IMR-90 (cell line): ENCODE measurements around the gene GTPBP3. TPM values are rescaled to one million over a fixed set of nuclear protein-coding genes. Genes with fewer than 3 reads are reported as not detected.

ENCODE experiments used
- ATAC-seq: fragments of 200-7000 bp; cut with Tn5 transposase; 2 replicates; pipeline ENCODE4 v1.9.1; 2020; ENCODE audit warnings: low read depth, mild to moderate bottlenecking, moderate library complexity
- BruUV-seq: library from RNA; stranded (reverse); fragments of 400-500 nt; replicated peaks from 2 replicates; lab custom pipeline; 2021; lab: Mats Ljungman, UMichigan
- CTCF ChIA-PET: fragments of 300-600 bp; formaldehyde crosslinking; extraction: SDS; loops from one replicate; lab custom pipeline; 2021; ENCODE audit warnings: antibody characterized with exemption; lab: Yijun Ruan, JAX
- POLR2A ChIA-PET: fragments of 300-600 bp; sonication (Branson Sonifier 250); formaldehyde crosslinking; loops from one replicate; lab custom pipeline; 2022; ENCODE audit warnings: antibody characterized with exemption; ENCODE audit not compliant: unreplicated experiment; lab: Charles Lee
- DNase-seq: peaks from one replicate; pipeline ENCODE4 v3.0.0; 2013
- H2AFZ ChIP-seq: replicated peaks from 2 replicates; pipeline ENCODE3; 2013; ENCODE audit warnings: low read length, mild to moderate bottlenecking; ENCODE audit not compliant: poor library complexity
- H2AK5ac ChIP-seq: 2 replicates; pipeline ENCODE4 v1.6.1; 2013; ENCODE audit warnings: low read depth, low read length, inconsistent platforms
- H2AK9ac ChIP-seq: replicated peaks from 2 replicates; pipeline ENCODE3; 2013; ENCODE audit warnings: mild to moderate bottlenecking, low read depth, low read length, moderate library complexity; ENCODE audit not compliant: poor library complexity
- H2BK120ac ChIP-seq: 2 replicates; pipeline ENCODE4 v1.6.1; 2013; ENCODE audit warnings: low read depth, low read length, inconsistent platforms
- H2BK15ac ChIP-seq: 3 replicates; pipeline ENCODE4 v1.6.1; 2013; ENCODE audit warnings: low read depth, low read length, inconsistent platforms
- H2BK20ac ChIP-seq: 2 replicates; pipeline ENCODE4 v1.6.1; 2013; ENCODE audit warnings: low read depth, mild to moderate bottlenecking, inconsistent platforms, low read length, moderate library complexity
- H2BK5ac ChIP-seq: 2 replicates; pipeline ENCODE4 v1.6.1; 2013; ENCODE audit warnings: mild to moderate bottlenecking, low read depth, low read length, inconsistent platforms; ENCODE audit not compliant: poor library complexity, severe bottlenecking
- H3K14ac ChIP-seq: replicated peaks from 2 replicates; pipeline ENCODE4 v1.6.1; 2013; ENCODE audit warnings: low read depth, low read length, inconsistent platforms
- H3K18ac ChIP-seq: 2 replicates; pipeline ENCODE4 v1.6.1; 2013; ENCODE audit warnings: low read depth, low read length, control low read depth
- H3K23ac ChIP-seq: 2 replicates; pipeline ENCODE4 v1.6.1; 2013; ENCODE audit warnings: low read depth, low read length, inconsistent platforms
- H3K27ac ChIP-seq: 2 replicates; pipeline ENCODE4 v1.5.1; 2013; ENCODE audit warnings: mild to moderate bottlenecking, control low read depth, low read length; ENCODE audit not compliant: insufficient read depth
- H3K27me3 ChIP-seq: 2 replicates; pipeline ENCODE4 v1.6.1; 2013; ENCODE audit warnings: low read length; ENCODE audit not compliant: control insufficient read depth, insufficient read depth
- H3K36me3 ChIP-seq: 2 replicates; pipeline ENCODE4 v1.6.1; 2013; ENCODE audit warnings: low read length, mixed read lengths; ENCODE audit not compliant: control insufficient read depth, insufficient read depth
- H3K4ac ChIP-seq: 2 replicates; pipeline ENCODE4 v1.6.1; 2013; ENCODE audit warnings: low read depth, low read length, inconsistent platforms
- H3K4me1 ChIP-seq: 2 replicates; pipeline ENCODE4 v1.6.1; 2013; ENCODE audit warnings: low read length, mixed read lengths; ENCODE audit not compliant: control insufficient read depth, insufficient read depth
- H3K4me2 ChIP-seq: 2 replicates; pipeline ENCODE4 v1.6.1; 2013; ENCODE audit warnings: low read depth, mild to moderate bottlenecking, control low read depth, low read length, moderate library complexity
- H3K4me3 ChIP-seq: 2 replicates; pipeline ENCODE4 v1.5.1; 2013; ENCODE audit warnings: low read depth, mild to moderate bottlenecking, control low read depth, low read length, moderate library complexity; ENCODE audit not compliant: insufficient read depth
- H3K56ac ChIP-seq: 2 replicates; pipeline ENCODE4 v1.6.1; 2013; ENCODE audit warnings: low read length, inconsistent platforms; ENCODE audit not compliant: insufficient read depth; ENCODE audit errors: extremely low read depth
- H3K79me1 ChIP-seq, 2 experiments: 2 replicates each; pipeline ENCODE4 v1.6.1; 2013; ENCODE audit warnings: low read length in 2 of 2, inconsistent platforms in 1 of 2, low read depth in 1 of 2
- H3K9ac ChIP-seq: 2 replicates; pipeline ENCODE4 v1.6.1; 2013; ENCODE audit warnings: low read depth, low read length, control low read depth
- H3K9me1 ChIP-seq: 2 replicates; pipeline ENCODE4 v1.6.1; 2013; ENCODE audit warnings: low read length, inconsistent platforms; ENCODE audit not compliant: insufficient read depth
- H3K9me3 ChIP-seq: 2 replicates; pipeline ENCODE4 v1.6.1; 2013; ENCODE audit warnings: low read length; ENCODE audit not compliant: control insufficient read depth, insufficient read depth
- H4K20me1 ChIP-seq: 2 replicates; pipeline ENCODE4 v1.6.1; 2013; ENCODE audit warnings: low read length, inconsistent platforms; ENCODE audit not compliant: insufficient read depth
- H4K5ac ChIP-seq: 2 replicates; pipeline ENCODE4 v1.6.1; 2013; ENCODE audit warnings: mild to moderate bottlenecking, low read depth, low read length, control low read depth
- H4K8ac ChIP-seq, 2 experiments: 2 replicates each; pipeline ENCODE4 v1.6.1; 2013; ENCODE audit warnings: low read depth in 2 of 2, low read length in 2 of 2, control low read depth in 1 of 2, inconsistent platforms in 1 of 2
- H4K91ac ChIP-seq: 2 replicates; pipeline ENCODE4 v1.6.1; 2013; ENCODE audit warnings: low read depth, low read length, inconsistent platforms; ENCODE audit not compliant: insufficient read depth
- BHLHE40 ChIP-seq: fragments of 150-350 bp; IDR thresholded peaks from 2 replicates; pipeline ENCODE4 v1.6.1; 2016; ENCODE audit warnings: mild to moderate bottlenecking, low read depth, low read length
- CTCF ChIP-seq: conservative IDR thresholded peaks from 2 replicates; pipeline ENCODE4 v1.5.1; 2012; ENCODE audit warnings: mild to moderate bottlenecking, low read depth, low read length, improper control_type of control experiment
- MAZ ChIP-seq: IDR thresholded peaks from 2 replicates; pipeline ENCODE4 v1.6.1; 2012; ENCODE audit warnings: low read depth, mild to moderate bottlenecking, low read length, improper control_type of control experiment, moderate library complexity, borderline replicate concordance
- RAD21 ChIP-seq: IDR thresholded peaks from 2 replicates; pipeline ENCODE4 v1.6.1; 2012; ENCODE audit warnings: low read length, improper control_type of control experiment
- SMC3 ChIP-seq: fragments of 150-350 bp; IDR thresholded peaks from 2 replicates; pipeline ENCODE4 v1.6.1; 2016; ENCODE audit warnings: low read depth, mild to moderate bottlenecking, antibody characterized with exemption, low read length, moderate library complexity
- WGBS, 2 experiments: methylation state at CpG; one replicate each; pipeline versions ENCODE4 v1.1.5 to v1.1.7; 2013; ENCODE audit warnings: missing lambda C conversion rate in 2 of 2; ENCODE audit not compliant: insufficient read length in 1 of 2; ENCODE audit errors: extremely low coverage in 2 of 2; 5-methylcytosine and 5-hydroxymethylcytosine counted together
- dilution Hi-C: fragments of 300-500 bp; cut with HindIII; formaldehyde crosslinking; loops from one replicate; pipeline ENCODE4 v1.14.3; 2018; ENCODE audit warnings: low sequenced_read_pairs; ENCODE audit not compliant: unreplicated experiment
- in situ Hi-C: fragments of 300-500 bp; cut with MboI; formaldehyde crosslinking; loops from 3 replicates; pipeline ENCODE4 v1.14.3; 2019; ENCODE audit warnings: low sequenced_read_pairs, inconsistent platforms, mixed read lengths
- intact Hi-C: fragments of 100-400 bp; cut with micrococcal nuclease; formaldehyde crosslinking; loops from 2 replicates; pipeline ENCODE4 v1.10.0; 2022
- polyA plus RNA-seq, 3 experiments: library from polyadenylated mRNA; depleted of rRNA; stranded (reverse); fragments of >200 nt; gene quantifications; 2 replicates each; pipeline ENCODE4 v1.2.3, GENCODE V29; 2012; ENCODE audit warnings: low replicate concordance in 1 of 3
- total RNA-seq: library from RNA; depleted of rRNA; stranded (reverse); fragments of >200 nt; gene quantifications from 2 replicates; pipeline ENCODE4 v1.2.3, GENCODE V29; 2012

GTPBP3 gene
- total and polyA plus RNA-seq, 2 of the 4 experiments (the other 2 are of a cell fraction): 4.3 to 15.1 TPM

- POLR2A ChIA-PET: no interaction called here
- dilution Hi-C loops (no loop called here), intact Hi-C loops (loop anchor here (1.0 to 2.0 kb wide), 3 partner anchors 40 to 509 kb away; no protein-coding TSS in a partner anchor), in situ Hi-C loops (loop anchor here (5.0 kb wide), 1 partner anchor 41 kb away; no protein-coding TSS in a partner anchor)
- no peak overlapping the region for H3K23ac ChIP-seq
- no peak overlapping the region for H3K4me3 ChIP-seq
- BruUV-seq: no TSS peak
- no peak overlapping the region for H3K14ac ChIP-seq
- H3K4me1 ChIP-seq: 0 out of 2 replicates have a peak, but pooled peaks cover 2% of the 10 kb centered on the region
- no peaks in the 10 kb centered on the region for H4K20me1 ChIP-seq
- H2BK20ac ChIP-seq: no peak overlapping the region
- H3K27me3 ChIP-seq: peaks cover 2% of the 10 kb centered on the region; the same call in 1 of the 2 replicates
- no peak overlapping the region for H4K91ac ChIP-seq
- no peak overlapping the region for H4K5ac ChIP-seq
- H3K9me1 ChIP-seq: no peaks in the 10 kb centered on the region
- no peak overlapping the region for H3K4me2 ChIP-seq
- H2AFZ ChIP-seq: peak overlapping the region; percentile 83
- H2AK5ac ChIP-seq: no peak overlapping the region
- H2BK120ac ChIP-seq: no peak overlapping the region
- TF ChIP-seq SMC3 (peak; percentile 80), MAZ (peak; percentile 76; the same call in 1 of the 2 replicates), CTCF (peak; percentile 90), BHLHE40 (no peak), RAD21 (peak; percentile 80)
- H3K9ac ChIP-seq: no peak overlapping the region
- DNase-seq (peak; percentile 42), ATAC-seq (peak; percentile 98)
- H3K56ac ChIP-seq: no peak overlapping the region
- H3K79me1 ChIP-seq: no peaks in the 10 kb centered on the region
- no peak overlapping the region for H3K27ac ChIP-seq
- H3K36me3 ChIP-seq: peaks cover 5% of the 10 kb centered on the region; the same call in 1 of the 2 replicates
- H2AK9ac ChIP-seq: no peak overlapping the region
- H3K9me3 ChIP-seq: no peaks in the 10 kb centered on the region
- H2BK15ac ChIP-seq: no peak overlapping the region
- no peak overlapping the region for H2BK5ac ChIP-seq
- WGBS, 2 experiments: 48% methylated on average over 7 of the region's 24 CpGs; no CpG with 5 or more reads in 1 of the 2 experiments
- CTCF ChIA-PET: no interaction called here
- no peak overlapping the region for H3K18ac ChIP-seq
- no peak overlapping the region for H3K4ac ChIP-seq
- H4K8ac ChIP-seq: no peak overlapping the region
Measured at GRCh38 chr19:17346109-17346671, 8.8 kb downstream of the GTPBP3 start.
